Smooth muscle cell (in vitro differentiated cells): ENCODE results near the gene AEN. TPM values are rescaled to one million over a fixed set of nuclear protein-coding genes. Genes with fewer than 3 reads are reported as not detected.

ENCODE experiments used
- DNase-seq: peaks from one replicate; lab custom pipeline; 2025; ENCODE audit not compliant: unreplicated experiment; lab: John Stamatoyannopoulos, UW
- H2AFZ ChIP-seq: fragments of 200-600 bp; sonication (generic); 2 replicates; pipeline ENCODE4 v1.6.0; 2016; ENCODE audit warnings: antibody characterized with exemption, low read depth, mild to moderate bottlenecking
- H3F3A ChIP-seq: fragments of 200-600 bp; sonication (generic); 2 replicates; pipeline ENCODE4 v1.6.0; 2017; ENCODE audit warnings: antibody characterized with exemption, low read depth
- H3K27ac ChIP-seq: fragments of 200-600 bp; sonication (generic); 2 replicates; pipeline ENCODE4 v1.5.1; 2016; ENCODE audit warnings: low read depth, mild to moderate bottlenecking
- H3K27me3 ChIP-seq: fragments of 200-600 bp; sonication (generic); 2 replicates; pipeline ENCODE4 v1.6.1; 2016; ENCODE audit warnings: low read depth, mild to moderate bottlenecking
- H3K36me3 ChIP-seq: fragments of 200-600 bp; sonication (generic); 2 replicates; pipeline ENCODE4 v1.5.1; 2016; ENCODE audit warnings: low read depth
- H3K4me1 ChIP-seq: fragments of 200-600 bp; sonication (generic); 2 replicates; pipeline ENCODE4 v1.5.1; 2016; ENCODE audit warnings: low read depth
- H3K4me2 ChIP-seq: fragments of 200-600 bp; sonication (generic); 2 replicates; pipeline ENCODE4 v1.6.0; 2016; ENCODE audit warnings: mild to moderate bottlenecking
- H3K4me3 ChIP-seq: fragments of 200-600 bp; sonication (generic); 2 replicates; pipeline ENCODE4 v1.5.1; 2016; ENCODE audit warnings: mild to moderate bottlenecking
- H3K79me2 ChIP-seq: fragments of 200-600 bp; sonication (generic); 2 replicates; pipeline ENCODE4 v1.6.0; 2016; ENCODE audit warnings: low read depth, mild to moderate bottlenecking
- H3K9ac ChIP-seq: fragments of 200-600 bp; sonication (generic); 2 replicates; pipeline ENCODE4 v1.6.0; 2016; ENCODE audit warnings: low read depth
- H3K9me3 ChIP-seq: fragments of 200-600 bp; sonication (generic); replicated peaks from 2 replicates; pipeline ENCODE4 v1.5.1; 2016; ENCODE audit warnings: low read depth
- H4K20me1 ChIP-seq: fragments of 200-600 bp; sonication (generic); 2 replicates; pipeline ENCODE4 v1.6.0; 2016; ENCODE audit warnings: low read depth
- WGBS: methylation state at CpG from one replicate; pipeline ENCODE4 v1.1.7; 2016; ENCODE audit warnings: low lambda C conversion rate; 5-methylcytosine and 5-hydroxymethylcytosine counted together
- polyA plus RNA-seq: library from polyadenylated mRNA; unstranded; fragments of >200 nt; fragmentation: Nextera tagmentation; extraction: Ambion mirVana; gene quantifications from 2 replicates; pipeline ENCODE4 v1.2.1, GENCODE V29; 2016
- total RNA-seq: library from RNA; depleted of rRNA; stranded (reverse); fragments of >200 nt; gene quantifications from 2 replicates; pipeline ENCODE4 v1.2.3, GENCODE V29; 2014
- TF ChIP-seq, protein P1 (sequence below): fragments of 200-600 bp; sonication (generic); IDR thresholded peaks from 2 replicates; pipeline ENCODE4 v1.5.1; 2017; ENCODE audit warnings: borderline replicate concordance, mild to moderate bottlenecking, antibody characterized with exemption; ENCODE audit not compliant: insufficient read depth, poor library complexity, severe bottlenecking

AEN gene
- total and polyA plus RNA-seq, 2 experiments from 2014 or later = 44.5 to 57.6 TPM

DNA sequence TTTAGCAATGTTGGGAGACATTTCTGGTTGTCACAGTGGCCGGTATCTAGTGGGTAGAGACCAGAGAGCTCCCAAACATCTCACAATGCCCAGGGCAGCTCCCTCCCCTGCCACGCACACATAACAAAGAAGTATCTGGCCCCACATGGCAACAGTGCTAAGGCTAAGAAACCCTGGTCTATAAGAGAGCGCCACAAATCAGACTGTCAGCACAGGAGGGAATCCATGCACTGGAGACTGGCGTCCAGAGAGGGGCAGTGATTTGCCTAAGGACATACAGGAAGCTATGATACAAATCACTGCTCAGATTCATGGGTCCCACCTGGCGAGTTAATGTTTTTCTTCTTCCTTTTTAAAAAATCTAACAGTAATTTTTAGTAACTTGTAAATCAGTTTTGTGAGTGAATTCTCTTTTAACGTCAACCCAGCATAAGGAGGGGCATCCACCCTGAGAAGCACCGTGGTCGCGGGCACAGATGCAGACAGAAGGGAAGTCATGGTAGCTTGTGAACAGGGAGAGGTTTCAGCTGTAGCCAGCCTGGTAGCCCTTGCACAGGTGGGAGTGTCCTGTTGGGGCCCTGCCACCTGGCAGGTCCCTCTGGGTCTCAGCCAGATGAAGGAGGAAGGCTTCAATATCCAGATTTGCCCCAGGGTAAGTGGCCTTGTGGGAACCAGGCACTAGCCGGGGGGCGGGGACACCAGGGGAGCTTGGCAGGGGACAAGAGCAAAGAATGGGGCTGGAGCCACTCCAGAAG is 26.4 kb downstream of the AEN start:
- H3K27me3 ChIP-seq = no peaks in the 10 kb centered on the region
- H3K4me2 ChIP-seq = no peak overlapping the region
- no peaks in the 10 kb centered on the region for H3F3A ChIP-seq
- no peaks in the 10 kb centered on the region for H4K20me1 ChIP-seq
- no peaks in the 10 kb centered on the region for H3K79me2 ChIP-seq
- DNase-seq = no peak
- no peaks in the 10 kb centered on the region for H3K36me3 ChIP-seq
- H2AFZ ChIP-seq = no peak overlapping the region
- H3K9ac ChIP-seq = no peak overlapping the region
- H3K27ac ChIP-seq = no peak overlapping the region
- H3K4me3 ChIP-seq = no peak overlapping the region
- 92% methylated on average over 11 of the region's 11 CpGs for WGBS
- H3K9me3 ChIP-seq = no peaks in the 10 kb centered on the region
- TF ChIP-seq, protein P1, sequence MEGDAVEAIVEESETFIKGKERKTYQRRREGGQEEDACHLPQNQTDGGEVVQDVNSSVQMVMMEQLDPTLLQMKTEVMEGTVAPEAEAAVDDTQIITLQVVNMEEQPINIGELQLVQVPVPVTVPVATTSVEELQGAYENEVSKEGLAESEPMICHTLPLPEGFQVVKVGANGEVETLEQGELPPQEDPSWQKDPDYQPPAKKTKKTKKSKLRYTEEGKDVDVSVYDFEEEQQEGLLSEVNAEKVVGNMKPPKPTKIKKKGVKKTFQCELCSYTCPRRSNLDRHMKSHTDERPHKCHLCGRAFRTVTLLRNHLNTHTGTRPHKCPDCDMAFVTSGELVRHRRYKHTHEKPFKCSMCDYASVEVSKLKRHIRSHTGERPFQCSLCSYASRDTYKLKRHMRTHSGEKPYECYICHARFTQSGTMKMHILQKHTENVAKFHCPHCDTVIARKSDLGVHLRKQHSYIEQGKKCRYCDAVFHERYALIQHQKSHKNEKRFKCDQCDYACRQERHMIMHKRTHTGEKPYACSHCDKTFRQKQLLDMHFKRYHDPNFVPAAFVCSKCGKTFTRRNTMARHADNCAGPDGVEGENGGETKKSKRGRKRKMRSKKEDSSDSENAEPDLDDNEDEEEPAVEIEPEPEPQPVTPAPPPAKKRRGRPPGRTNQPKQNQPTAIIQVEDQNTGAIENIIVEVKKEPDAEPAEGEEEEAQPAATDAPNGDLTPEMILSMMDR = no peak
- no peaks in the 10 kb centered on the region for H3K4me1 ChIP-seq

DNA sequence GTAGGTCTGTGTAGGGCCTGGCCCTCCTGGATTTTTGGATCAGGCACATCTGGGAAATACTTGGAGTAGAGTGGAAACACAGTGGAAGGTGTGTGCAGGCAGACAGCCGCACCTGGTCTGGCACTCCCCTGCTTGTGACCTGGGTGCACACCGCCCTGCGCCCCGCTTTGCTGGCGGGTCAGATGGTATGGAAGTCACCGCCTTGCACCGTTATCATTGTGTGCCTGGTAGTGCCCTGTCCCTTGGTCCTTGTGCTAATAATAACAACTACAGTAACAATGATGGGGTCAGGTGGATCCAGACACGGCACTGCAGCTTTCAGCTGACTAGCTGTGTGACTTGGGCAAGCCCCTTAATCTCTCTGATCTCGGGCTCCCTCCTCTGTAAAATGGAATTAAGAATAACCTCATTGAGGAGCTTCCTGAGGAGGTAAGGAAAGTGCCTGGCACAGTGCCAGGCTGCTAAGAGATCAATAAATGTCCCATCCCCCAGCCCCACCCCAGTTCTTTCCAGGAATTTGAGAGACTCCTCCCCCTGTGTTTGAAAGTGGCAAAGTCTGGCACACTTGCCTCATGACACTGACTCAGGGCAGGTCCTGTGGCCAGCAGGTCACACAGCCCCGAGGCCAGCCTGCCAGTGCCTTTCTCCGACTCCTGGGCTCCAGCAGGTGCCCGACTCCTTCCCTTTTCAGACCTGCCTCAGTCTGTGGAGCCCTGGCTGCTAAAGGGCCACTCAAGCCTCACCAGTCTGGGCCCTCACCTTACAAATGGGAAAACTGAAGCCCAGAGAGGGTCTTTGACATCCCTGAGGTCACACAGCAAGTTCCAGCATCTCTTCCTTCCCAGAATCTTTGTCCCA is 27.4 kb downstream of the AEN start:
- Histone ChIP-seq H3K4me3 (no peak overlapping the region), H3K9ac (no peak overlapping the region), H4K20me1 (no peaks in the 10 kb centered on the region), H3K4me2 (no peak overlapping the region), H3K79me2 (no peaks in the 10 kb centered on the region), H3F3A (no peaks in the 10 kb centered on the region), H3K9me3 (no peaks in the 10 kb centered on the region), H3K36me3 (no peaks in the 10 kb centered on the region), H3K4me1 (no peaks in the 10 kb centered on the region), H3K27me3 (no peaks in the 10 kb centered on the region), H3K27ac (no peak overlapping the region), H2AFZ (no peak overlapping the region)
- TF ChIP-seq, protein P1 = no peak
- DNase-seq = no peak
- 98% methylated on average over 12 of the region's 12 CpGs for WGBS

DNA sequence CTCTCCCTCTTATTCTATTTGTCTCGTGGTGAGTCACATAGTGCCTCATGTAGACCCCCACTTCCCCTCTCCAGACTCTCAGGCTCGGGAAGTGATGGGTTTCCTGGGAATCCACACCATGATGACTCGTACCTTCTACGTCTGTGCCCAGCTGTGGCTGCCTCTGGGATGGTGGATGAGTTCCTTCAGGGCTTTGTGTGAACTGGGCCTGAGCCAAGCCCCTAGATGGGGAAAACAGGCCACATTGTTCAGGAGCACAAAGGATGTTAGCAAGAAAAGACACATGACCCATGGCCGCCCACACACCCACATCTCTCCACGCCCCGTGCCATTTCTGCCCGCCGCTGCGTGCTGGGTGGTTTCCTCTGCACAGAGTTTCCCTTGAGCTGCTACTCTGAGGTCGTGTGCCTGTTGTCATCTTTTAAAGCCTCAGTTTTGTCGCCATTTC is 28.2 kb downstream of the AEN start:
- H3K27ac ChIP-seq = no peak overlapping the region

More for the DNA sequence above, 28.2 kb downstream of the AEN start:
- Histone ChIP-seq H3K27me3 (no peaks in the 10 kb centered on the region), H3K4me2 (no peak overlapping the region), H3K9me3 (no peaks in the 10 kb centered on the region), H3K36me3 (no peaks in the 10 kb centered on the region), H4K20me1 (no peaks in the 10 kb centered on the region), H3K4me3 (no peak overlapping the region), H3F3A (no peaks in the 10 kb centered on the region), H2AFZ (no peak overlapping the region), H3K9ac (no peak overlapping the region), H3K79me2 (no peaks in the 10 kb centered on the region), H3K4me1 (no peaks in the 10 kb centered on the region)
- DNase-seq = no peak
- TF ChIP-seq, protein P1 = no peak
- WGBS = 53% methylated on average over 12 of the region's 12 CpGs
